Measurements from ENCODE around the gene LTK. TPM values are rescaled to one million over a fixed set of nuclear protein-coding genes. Genes with fewer than 3 reads are reported as not detected.
A peak's percentile ranks its signal among the peaks of the same experiment; 100 is the strongest.

Gene LTK
- total and polyA plus RNA-seq, 2 of the 8 experiments (the other 6 are each of a cell fraction or from before 2014, with no cell fraction given), result 0.05 to 0.19 TPM

DNA sequence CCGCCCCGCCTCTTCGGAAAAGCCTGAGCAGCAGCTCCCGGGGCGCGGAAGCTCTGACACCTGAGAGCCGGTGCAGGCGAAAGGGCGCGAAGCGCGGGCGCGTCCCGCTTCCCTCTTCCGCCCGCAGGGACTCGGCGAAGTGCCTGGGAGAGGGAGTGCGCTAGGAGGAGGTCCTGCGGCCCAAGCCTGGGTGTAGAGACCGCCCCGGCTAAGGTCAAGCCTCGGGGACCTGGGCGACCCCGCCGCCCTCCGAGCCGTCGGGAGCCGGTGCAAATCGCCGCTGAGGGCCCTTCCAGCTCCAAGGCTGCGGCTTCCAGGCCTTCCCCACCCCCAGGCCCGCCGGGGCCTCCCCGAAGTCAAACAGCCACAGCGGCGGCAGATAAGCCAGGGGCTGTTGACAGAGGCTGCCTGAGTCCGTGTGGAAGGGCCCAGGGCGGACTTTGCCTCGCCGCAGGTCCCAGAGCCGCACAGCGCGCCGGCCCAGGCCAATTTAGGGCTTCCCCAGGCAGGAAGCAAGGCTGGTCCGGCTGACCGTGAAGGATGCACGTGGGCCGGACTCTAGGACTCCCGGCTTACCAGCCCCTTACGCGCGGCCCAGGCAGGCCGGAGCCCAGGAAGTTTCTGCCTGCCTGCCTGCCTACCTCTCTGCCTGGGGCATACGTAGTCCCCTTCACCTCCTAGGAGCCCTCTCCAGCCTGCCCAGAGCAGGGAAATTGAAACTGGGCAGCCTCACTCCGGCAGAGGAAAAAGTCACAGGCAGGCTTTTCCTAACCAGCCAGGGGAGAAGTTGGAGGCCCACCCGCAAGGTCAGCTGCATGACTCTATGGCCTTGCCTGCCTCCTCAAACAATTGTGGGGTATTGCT, 17.7 kb downstream of the LTK start:
- Histone ChIP-seq H2AK5ac (ENCODE audit: low read depth, low read length) (no peak overlapping the region), H3K23ac (ENCODE audit: insufficient read length) (no peak overlapping the region), H2BK12ac (ENCODE audit: low read depth, low read length) (0 out of 2 replicates have a peak overlapping the region, but pooled peaks have one; percentile 27), H4K5ac (ENCODE audit: insufficient read length, low read depth, low read length) (no peak overlapping the region), H2BK5ac (ENCODE audit: low read depth, low read length) (no peak overlapping the region), H3K79me1 (ENCODE audit: low read depth, low read length) (no peaks in the 10 kb centered on the region), H3K9me3 (ENCODE audit: insufficient read depth in 2 of 2, low read depth in 1 of 2, low read length in 1 of 2) (no peaks in the 10 kb centered on the region), H3K56ac (replicated peaks; ENCODE audit: insufficient read length, low read depth, low read length) (no peak overlapping the region), H4K91ac (replicated peaks; ENCODE audit: insufficient read length, low read length) (no peak overlapping the region), H3K36me3 (ENCODE audit: control insufficient read depth in 2 of 4, insufficient read depth in 4 of 4, low read length in 3 of 4) (peaks cover 0 to 5% (median 0%) of the 10 kb centered on the region in 4 experiments; a peak in 1 of 8 replicates), H3K79me2 (ENCODE audit: control insufficient read depth in 1 of 2, insufficient read depth in 2 of 2, low read length in 2 of 2) (no peaks in the 10 kb centered on the region), H3K27me3 (replicated peaks in 1 of 4; ENCODE audit: control insufficient read depth in 3 of 4, extremely low read depth in 1 of 4, insufficient read depth in 3 of 4, low read length in 3 of 4) (peaks cover 78 to 100% (median 99%) of the 10 kb centered on the region in 4 experiments), H3K18ac (ENCODE audit: extremely low read depth, low read length) (peak overlapping the region; percentile 48), H3K4me3 (ENCODE audit: extremely low read depth in 1 of 4, insufficient read depth in 2 of 4, low read depth in 3 of 4, low read length in 4 of 4) (peak overlapping the region; percentile 16 to 78 (median 33); a peak in 7 of 8 replicates), H4K20me1 (replicated peaks in 1 of 2; ENCODE audit: control insufficient read depth in 1 of 2, insufficient read depth in 2 of 2, low read length in 2 of 2) (peaks cover 3 to 10% of the 10 kb centered on the region in 2 experiments), H3K4me2 (ENCODE audit: insufficient read depth in 1 of 2, low read depth in 2 of 2, low read length in 2 of 2) (peak overlapping the region; percentile 88 to 94), H2BK120ac (replicated peaks; ENCODE audit: low read depth, low read length) (no peak overlapping the region), H3K23me2 (ENCODE audit: low read depth, low read length) (peaks cover 23% of the 10 kb centered on the region; the same call in 1 of the 2 replicates), H3K4me1 (replicated peaks in 1 of 4; ENCODE audit: control insufficient read depth in 3 of 4, insufficient read depth in 4 of 4, low read length in 3 of 4) (peaks cover 0 to 16% (median 9%) of the 10 kb centered on the region in 4 experiments; a peak in 6 of 7 replicates), H3K27ac (ENCODE audit: low read depth, low read length) (no peak overlapping the region), H2BK20ac (ENCODE audit: low read length) (no peak overlapping the region), H3K9ac (replicated peaks in 1 of 4; ENCODE audit: extremely low read depth in 1 of 4, low read depth in 3 of 4, low read length in 3 of 4) (no peak overlapping the region), H2BK15ac (ENCODE audit: low read length) (no peak overlapping the region), H4K8ac (ENCODE audit: extremely low read depth, insufficient read depth, low read length) (peak overlapping the region; percentile 87), H2AFZ (ENCODE audit: low read length) (no peak overlapping the region; the same call in 1 of the 2 replicates), H3K14ac (ENCODE audit: insufficient read length) (no peak overlapping the region), H3K4ac (replicated peaks; ENCODE audit: insufficient read length, low read depth, low read length) (no peak overlapping the region)
- FAIRE-seq (no peak), DNase-seq (ENCODE audit: low read depth in 1 of 2, low spot score in 2 of 2) (peak in 1 of 2 experiments; percentile 83)
- CTCF ChIA-PET (ENCODE audit: partially characterized antibody), result interaction anchor here (0.6 to 2.5 kb wide), 4 partner anchors 10 to 45 kb away, joined by 4 to 11 read pairs (median 4); partner anchors contain the start of gene LTK
- POLR2A ChIA-PET (ENCODE audit: partially characterized antibody), result interaction anchor here (0.9 to 1.3 kb wide), 6 partner anchors 10 to 48 kb away, joined by 3 to 5 read pairs (median 4); partner anchors contain the start of gene RPAP1
- 10% methylated on average over 44 of the region's 59 CpGs; no CpG with 5 or more reads in 1 of the 2 experiments for WGBS, 2 experiments (ENCODE audit: extremely low coverage in 1 of 2, insufficient coverage in 1 of 2, insufficient read length in 1 of 2, insufficient replicate concordance in 2 of 2, low coverage in 1 of 2, low lambda C conversion rate in 2 of 2, missing lambda C conversion rate in 1 of 2)
- peak; percentile 22; the same call in 1 of the 2 replicates for TF ChIP-seq TBP (IDR thresholded peaks at IDR 0.05; ENCODE audit: low read depth, low read length)
- TF ChIP-seq, protein P1, sequence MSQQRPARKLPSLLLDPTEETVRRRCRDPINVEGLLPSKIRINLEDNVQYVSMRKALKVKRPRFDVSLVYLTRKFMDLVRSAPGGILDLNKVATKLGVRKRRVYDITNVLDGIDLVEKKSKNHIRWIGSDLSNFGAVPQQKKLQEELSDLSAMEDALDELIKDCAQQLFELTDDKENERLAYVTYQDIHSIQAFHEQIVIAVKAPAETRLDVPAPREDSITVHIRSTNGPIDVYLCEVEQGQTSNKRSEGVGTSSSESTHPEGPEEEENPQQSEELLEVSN (IDR thresholded peaks at IDR 0.05), result peak; percentile 72
- no peak for TF ChIP-seq RFX5 (IDR thresholded peaks at IDR 0.05; ENCODE audit: borderline replicate concordance, low read depth, low read length)
- TF ChIP-seq EZH2 (IDR thresholded peaks at IDR 0.05; ENCODE audit: low read depth, low read length, severe bottlenecking), result peak; percentile 87
- TF ChIP-seq, protein P2, sequence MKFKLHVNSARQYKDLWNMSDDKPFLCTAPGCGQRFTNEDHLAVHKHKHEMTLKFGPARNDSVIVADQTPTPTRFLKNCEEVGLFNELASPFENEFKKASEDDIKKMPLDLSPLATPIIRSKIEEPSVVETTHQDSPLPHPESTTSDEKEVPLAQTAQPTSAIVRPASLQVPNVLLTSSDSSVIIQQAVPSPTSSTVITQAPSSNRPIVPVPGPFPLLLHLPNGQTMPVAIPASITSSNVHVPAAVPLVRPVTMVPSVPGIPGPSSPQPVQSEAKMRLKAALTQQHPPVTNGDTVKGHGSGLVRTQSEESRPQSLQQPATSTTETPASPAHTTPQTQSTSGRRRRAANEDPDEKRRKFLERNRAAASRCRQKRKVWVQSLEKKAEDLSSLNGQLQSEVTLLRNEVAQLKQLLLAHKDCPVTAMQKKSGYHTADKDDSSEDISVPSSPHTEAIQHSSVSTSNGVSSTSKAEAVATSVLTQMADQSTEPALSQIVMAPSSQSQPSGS (IDR thresholded peaks at IDR 0.05; ENCODE audit: low read length), result no peak
- no peak for TF ChIP-seq PHF8 (conservative IDR thresholded peaks at IDR 0.05; ENCODE audit: low read depth, low read length)
- TF ChIP-seq TAF7 (optimal IDR thresholded peaks at IDR 0.05; ENCODE audit: borderline replicate concordance, low read depth, low read length), result no peak

Measured in H1 (cell line).